Effector CD4-positive, alpha-beta T cell (primary cell): ENCODE measurements around the gene EIF5AL1.
"Not testable (repeated sequence)": the region's sequence is repeated elsewhere in the genome, so short reads cannot be mapped to it uniquely, and the experiment has no call there.

ENCODE experiments used
- DNase-seq: peaks from one replicate; pipeline ENCODE4 v3.0.0-alpha.2; 2020

The EIF5AL1 gene

GRCh38 chr10:79488336-79488735 is 24.0 kb upstream of the EIF5AL1 start:
- no peak for DNase-seq

- DNase-seq, result no peak
These were observed 23.5 kb upstream of the EIF5AL1 start for GRCh38 chr10:79488870-79489269.

GRCh38 chr10:79490400-79491142 is 21.8 kb upstream of the EIF5AL1 start:
- no peak for DNase-seq

- no peak for DNase-seq
These were observed 21.0 kb upstream of the EIF5AL1 start for GRCh38 chr10:79491143-79491835.

GRCh38 chr10:79492256-79492655 is 20.1 kb upstream of the EIF5AL1 start:
- DNase-seq, result no peak

GRCh38 chr10:79492839-79493238 is 19.5 kb upstream of the EIF5AL1 start:
- DNase-seq, result no peak

GRCh38 chr10:79493806-79494205 is 18.5 kb upstream of the EIF5AL1 start:
- no peak for DNase-seq

- no peak for DNase-seq
These were observed 17.2 kb upstream of the EIF5AL1 start for GRCh38 chr10:79494871-79495705.

GRCh38 chr10:79495791-79496190 is 16.5 kb upstream of the EIF5AL1 start:
- DNase-seq, result no peak

- DNase-seq, result no peak
These were observed 15.4 kb upstream of the EIF5AL1 start for GRCh38 chr10:79496896-79497295.

- no peak for DNase-seq
These were observed 14.0 kb upstream of the EIF5AL1 start for GRCh38 chr10:79498291-79498829.

- no peak for DNase-seq
These were observed 9.6 kb upstream of the EIF5AL1 start for GRCh38 chr10:79502561-79503309.

- not testable (repeated sequence) for DNase-seq
These were observed 8.5 kb upstream of the EIF5AL1 start for GRCh38 chr10:79503787-79504186.

- DNase-seq, result not testable (repeated sequence)
These were observed 7.8 kb upstream of the EIF5AL1 start for GRCh38 chr10:79504483-79504882.

GRCh38 chr10:79505328-79505727 is 7.0 kb upstream of the EIF5AL1 start:
- DNase-seq, result not testable (repeated sequence)

- DNase-seq, result no peak
These were observed 6.5 kb upstream of the EIF5AL1 start for GRCh38 chr10:79505829-79506228.

GRCh38 chr10:79507440-79508167 is 4.7 kb upstream of the EIF5AL1 start:
- no peak for DNase-seq

- not testable (repeated sequence) for DNase-seq
These were observed 4.1 kb upstream of the EIF5AL1 start for GRCh38 chr10:79508245-79508644.

GRCh38 chr10:79509306-79509933 is 2.9 kb upstream of the EIF5AL1 start:
- DNase-seq, result not testable (repeated sequence)

GRCh38 chr10:79509934-79510508 is 2.3 kb upstream of the EIF5AL1 start:
- not testable (repeated sequence) for DNase-seq
